Natural killer cell treated with Interleukin-12 subunit alpha and Interleukin-12 subunit beta and Interleukin-15 and Interleukin-18, amount 100 ng/mL, for 72 hours (primary cell): ENCODE measurements around the gene DNAJC4. TPM values are rescaled to one million over a fixed set of nuclear protein-coding genes. Genes with fewer than 3 reads are reported as not detected.

Experiments used
- ATAC-seq, 2 donors: fragments of 150-1000 bp; cut with Tn5 transposase in 1 of 2; sonication (Bioruptor Pico), chemical (Tn5 transposase) in 1 of 2; 2 replicates each; pipeline ENCODE4 v1.10.0; 2021
- DNase-seq: peaks from one replicate; pipeline ENCODE4 v3.0.0; 2022; ENCODE audit warnings: low spot score
- H3K27ac Mint-ChIP-seq, 2 donors: 1 replicate in 1 of 2; 2 replicates in 1 of 2; pipeline ENCODE4 v1.8.0; 2022; ENCODE audit warnings: mixed read lengths in 2 of 2, mild to moderate bottlenecking in 1 of 2, moderate library complexity in 1 of 2
- H3K27me3 Mint-ChIP-seq, 2 donors: 1 replicate in 1 of 2; 2 replicates in 1 of 2; pipeline ENCODE4 v1.8.0; 2022; ENCODE audit warnings: mixed read lengths in 2 of 2
- H3K36me3 Mint-ChIP-seq: one replicate; pipeline ENCODE4 v1.8.0; 2022; ENCODE audit warnings: mixed read lengths
- H3K4me1 Mint-ChIP-seq, 2 donors: 1 replicate in 1 of 2; 2 replicates in 1 of 2; pipeline ENCODE4 v1.8.0; 2022; ENCODE audit warnings: low read depth in 2 of 2, mixed read lengths in 2 of 2, mild to moderate bottlenecking in 1 of 2
- H3K4me3 Mint-ChIP-seq: one replicate; pipeline ENCODE4 v1.8.0; 2022; ENCODE audit warnings: mixed read lengths
- H3K9me3 Mint-ChIP-seq: 2 replicates; pipeline ENCODE4 v1.8.0; 2022; ENCODE audit warnings: mixed read lengths
- total RNA-seq, 2 donors: library from RNA; stranded (reverse); gene quantifications; one replicate each; pipeline ENCODE4 v1.2.3, GENCODE V29; 2022

Gene DNAJC4
- total RNA-seq, 2 donors from 2014 or later, result 31.2 to 33.0 TPM

DNA sequence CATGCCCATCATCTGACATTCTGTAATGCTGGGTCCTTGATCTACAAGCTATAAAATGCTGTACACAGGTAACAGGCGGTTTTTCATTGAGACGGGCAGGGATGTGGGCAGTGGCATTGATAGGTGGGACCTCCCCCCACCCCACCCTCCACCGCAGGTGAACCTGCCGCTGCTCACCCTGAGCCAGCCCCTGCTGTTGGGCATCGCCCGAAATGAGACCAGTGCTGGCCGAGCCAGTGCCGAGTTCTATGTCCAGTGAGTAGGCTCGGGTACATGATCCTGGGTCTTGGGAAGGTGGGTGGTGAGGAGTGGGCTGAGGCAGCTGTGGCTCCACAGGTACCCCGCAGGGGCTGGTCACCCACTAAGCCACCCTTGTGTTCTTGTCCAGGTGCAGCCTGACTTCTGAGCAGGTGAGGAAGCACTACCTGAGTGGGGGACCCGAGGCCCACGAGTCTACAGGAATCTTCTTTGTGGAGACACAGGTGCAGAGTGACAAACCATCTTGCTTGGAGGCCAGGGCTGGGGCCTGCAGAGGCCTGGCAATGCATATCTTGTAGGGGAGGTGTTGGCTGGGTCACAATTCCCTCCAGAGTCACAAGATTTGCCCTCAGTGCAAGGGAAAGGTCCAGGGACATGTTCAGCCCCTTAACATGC, 1.1 kb upstream of the DNAJC4 start:
- H3K27ac Mint-ChIP-seq, result peak overlapping the region; percentile 84 to 89
- DNase-seq (no peak), ATAC-seq (no peak)
- H3K36me3 Mint-ChIP-seq, result no peaks in the 10 kb centered on the region
- H3K4me3 Mint-ChIP-seq, result peak overlapping the region; percentile 90
- no peaks in the 10 kb centered on the region for H3K9me3 Mint-ChIP-seq
- H3K4me1 Mint-ChIP-seq, result peaks cover 27 to 31% of the 10 kb centered on the region in 2 donors
- no peaks in the 10 kb centered on the region for H3K27me3 Mint-ChIP-seq

DNA sequence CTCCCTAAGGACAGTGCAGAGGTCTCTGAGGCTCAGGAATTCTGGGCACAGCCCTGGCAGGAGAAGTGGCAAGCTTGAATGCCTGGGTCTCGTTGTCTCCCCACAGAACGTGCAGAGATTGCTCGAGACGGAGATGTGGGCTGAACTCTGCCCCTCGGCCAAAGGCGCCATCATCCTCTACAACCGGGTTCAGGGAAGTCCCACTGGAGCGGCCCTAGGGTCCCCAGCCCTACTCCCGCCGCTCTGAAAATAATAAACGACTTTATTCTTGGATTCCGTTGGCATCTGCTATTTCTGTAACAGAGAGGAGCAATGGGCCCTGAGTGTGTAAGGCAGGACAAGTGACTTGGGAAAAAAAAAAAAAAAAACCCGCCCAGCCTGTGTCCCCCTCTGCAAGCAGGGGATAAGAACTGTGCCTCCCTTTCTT, 591 bp upstream of the DNAJC4 start:
- Mint-ChIP-seq H3K9me3 (no peaks in the 10 kb centered on the region), H3K27ac (peak overlapping the region; percentile 84 to 89), H3K36me3 (no peaks in the 10 kb centered on the region), H3K4me3 (peak overlapping the region; percentile 90), H3K4me1 (peaks cover 27 to 31% of the 10 kb centered on the region in 2 donors), H3K27me3 (no peaks in the 10 kb centered on the region)
- DNase-seq (peak; percentile 60), ATAC-seq (no peak)

DNA sequence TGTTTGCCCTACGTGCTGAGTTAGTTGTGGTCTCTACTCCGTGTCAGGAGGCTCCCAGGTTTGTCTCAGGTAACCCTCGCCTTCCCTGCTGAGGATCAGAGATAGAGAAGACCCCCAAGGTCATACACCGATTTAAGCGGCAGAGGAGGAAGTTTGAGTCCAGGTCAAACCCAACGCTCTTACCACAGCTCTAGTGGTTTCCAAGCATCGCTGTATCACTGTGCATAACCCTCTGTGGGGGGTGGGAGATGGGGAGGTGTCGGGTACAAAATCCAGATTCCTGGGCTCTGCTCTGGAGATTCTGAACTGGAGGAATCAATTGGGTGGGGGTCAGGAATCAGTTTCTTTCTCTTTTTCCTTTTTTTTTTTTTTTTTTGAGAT, 627 bp downstream of the DNAJC4 start:
- H3K27me3 Mint-ChIP-seq, result no peaks in the 10 kb centered on the region
- H3K4me1 Mint-ChIP-seq, result peaks cover 29 to 33% of the 10 kb centered on the region in 2 donors
- no peaks in the 10 kb centered on the region for H3K36me3 Mint-ChIP-seq
- H3K4me3 Mint-ChIP-seq, result peak overlapping the region; percentile 90
- ATAC-seq, result no peak
- DNase-seq, result no peak
- peak overlapping the region; percentile 84 to 89 for H3K27ac Mint-ChIP-seq
- no peaks in the 10 kb centered on the region for H3K9me3 Mint-ChIP-seq

DNA sequence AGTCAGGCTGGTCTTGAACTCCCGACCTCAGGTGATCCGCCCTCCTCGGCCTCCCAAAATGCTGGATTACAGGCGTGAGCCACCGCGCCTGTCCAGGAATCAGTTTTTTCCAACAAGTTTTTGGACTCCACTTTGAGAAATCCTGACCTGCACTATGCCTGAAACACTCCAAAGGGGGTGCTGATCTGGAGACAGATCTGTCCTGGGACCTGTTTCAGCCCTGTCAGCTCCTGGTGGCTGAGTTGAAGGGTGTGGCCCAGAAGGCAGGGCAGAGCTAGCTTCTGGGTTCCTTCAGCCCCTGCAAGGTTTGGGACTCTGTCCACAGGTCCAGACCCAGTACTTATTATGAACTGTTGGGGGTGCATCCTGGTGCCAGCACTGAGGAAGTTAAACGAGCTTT, 1.2 kb downstream of the DNAJC4 start:
- peaks cover 29 to 33% of the 10 kb centered on the region in 2 donors for H3K4me1 Mint-ChIP-seq
- H3K4me3 Mint-ChIP-seq, result peak overlapping the region; percentile 90
- no peaks in the 10 kb centered on the region for H3K9me3 Mint-ChIP-seq
- no peak for ATAC-seq
- peak overlapping the region in 1 of 2 donors; percentile 89 for H3K27ac Mint-ChIP-seq
- H3K36me3 Mint-ChIP-seq, result no peaks in the 10 kb centered on the region
- DNase-seq, result no peak
- no peaks in the 10 kb centered on the region for H3K27me3 Mint-ChIP-seq

- peak overlapping the region in 1 of 2 donors; percentile 89 for H3K27ac Mint-ChIP-seq
- no peaks in the 10 kb centered on the region for H3K36me3 Mint-ChIP-seq
- DNase-seq (no peak), ATAC-seq (no peak)
- peak overlapping the region; percentile 56 for H3K4me3 Mint-ChIP-seq
- H3K9me3 Mint-ChIP-seq, result no peaks in the 10 kb centered on the region
- no peaks in the 10 kb centered on the region for H3K27me3 Mint-ChIP-seq
- H3K4me1 Mint-ChIP-seq, result peaks cover 26 to 27% of the 10 kb centered on the region in 2 donors
These were observed 2.0 kb downstream of the DNAJC4 start for GRCh38 chr11:64232182-64232966.

DNA sequence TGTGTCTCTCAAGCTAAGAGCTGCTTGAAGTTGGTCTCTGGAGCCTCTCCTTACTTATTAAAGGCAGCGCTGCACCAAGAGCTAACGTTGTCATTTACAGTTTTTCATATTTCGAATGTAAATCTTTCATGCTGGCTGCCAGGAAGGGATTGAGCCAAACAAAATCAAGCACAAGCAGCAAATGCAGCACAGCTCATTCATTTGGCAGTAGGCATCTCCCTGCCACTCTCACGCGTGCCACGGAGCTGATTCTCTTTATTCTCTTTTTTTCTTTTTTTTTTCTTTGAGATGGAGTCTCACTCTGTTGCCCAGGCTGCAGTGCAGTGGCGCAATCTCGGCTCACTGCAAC, 2.6 kb downstream of the DNAJC4 start:
- DNase-seq (no peak), ATAC-seq (no peak)
- Mint-ChIP-seq H3K4me3 (peak overlapping the region; percentile 71), H3K27me3 (no peaks in the 10 kb centered on the region), H3K4me1 (peaks cover 20 to 23% of the 10 kb centered on the region in 2 donors), H3K27ac (no peak overlapping the region), H3K9me3 (no peaks in the 10 kb centered on the region), H3K36me3 (no peaks in the 10 kb centered on the region)

DNA sequence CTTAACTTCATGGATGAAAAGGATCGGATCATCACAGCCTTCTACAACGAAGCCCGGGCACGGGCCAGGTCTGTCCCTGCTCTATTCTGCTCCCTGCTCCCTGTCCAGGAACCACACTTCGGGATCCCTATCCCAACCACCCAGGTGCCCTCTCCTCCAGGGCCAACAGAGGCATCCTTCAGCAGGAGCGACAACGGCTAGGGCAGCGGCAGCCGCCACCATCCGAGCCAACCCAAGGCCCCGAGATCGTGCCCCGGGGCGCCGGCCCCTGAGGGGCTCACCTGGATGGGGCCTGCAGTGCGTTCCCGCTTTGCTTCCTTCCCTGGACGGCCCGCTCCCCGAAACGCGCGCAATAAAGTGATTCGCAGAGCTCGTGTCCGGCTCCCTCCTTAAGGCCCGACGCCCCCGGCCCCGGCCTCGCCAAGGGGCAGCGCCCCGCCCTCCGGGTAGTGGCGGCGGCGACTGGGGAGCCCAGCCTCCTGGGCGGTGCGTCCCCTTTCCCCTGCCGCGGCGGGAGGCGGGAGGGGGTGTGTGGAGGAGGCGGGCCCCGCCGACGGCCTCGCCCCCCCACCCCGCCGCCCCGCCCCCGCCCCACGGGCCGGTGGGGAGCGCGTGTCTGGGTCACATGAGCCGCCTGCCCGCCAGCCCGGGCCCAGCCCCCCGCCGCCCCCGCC, 3.7 kb downstream of the DNAJC4 start, which contains the start of gene VEGFB:
Gene VEGFB (plus strand): TSS at position 672 of the 674 bp plus-strand sequence. CDS start 250 bp downstream, outside the sequence.
- peak; percentile 85 for DNase-seq
- peak within 1 kb of the TSS in 1 of 2 donors; percentile 63 for H3K27ac Mint-ChIP-seq
- no peaks in the 10 kb centered on the region for H3K9me3 Mint-ChIP-seq
- peak within 1 kb of the TSS; percentile 71 for H3K4me3 Mint-ChIP-seq
- no peaks in the 10 kb centered on the region for H3K36me3 Mint-ChIP-seq
- H3K4me1 Mint-ChIP-seq, result peaks cover 19 to 23% of the 10 kb centered on the region in 2 donors
- H3K27me3 Mint-ChIP-seq, result no peaks in the 10 kb centered on the region
- ATAC-seq, result peak; percentile 80 to 84

- Mint-ChIP-seq H3K27me3 (no peaks in the 10 kb centered on the region), H3K36me3 (no peaks in the 10 kb centered on the region), H3K4me1 (peaks cover 11 to 22% of the 10 kb centered on the region in 2 donors), H3K4me3 (peak overlapping the region; percentile 71), H3K27ac (peak overlapping the region in 1 of 2 donors; percentile 63), H3K9me3 (no peaks in the 10 kb centered on the region)
- DNase-seq (no peak), ATAC-seq (peak; percentile 61 to 68)
These were observed 4.5 kb downstream of the DNAJC4 start for GRCh38 chr11:64234647-64235379.

GRCh38 chr11:64235437-64236161, 5.3 kb downstream of the DNAJC4 start:
- H3K4me1 Mint-ChIP-seq, result peaks cover 14 to 24% of the 10 kb centered on the region in 2 donors
- peak overlapping the region in 1 of 2 donors; percentile 63 for H3K27ac Mint-ChIP-seq

DNA sequence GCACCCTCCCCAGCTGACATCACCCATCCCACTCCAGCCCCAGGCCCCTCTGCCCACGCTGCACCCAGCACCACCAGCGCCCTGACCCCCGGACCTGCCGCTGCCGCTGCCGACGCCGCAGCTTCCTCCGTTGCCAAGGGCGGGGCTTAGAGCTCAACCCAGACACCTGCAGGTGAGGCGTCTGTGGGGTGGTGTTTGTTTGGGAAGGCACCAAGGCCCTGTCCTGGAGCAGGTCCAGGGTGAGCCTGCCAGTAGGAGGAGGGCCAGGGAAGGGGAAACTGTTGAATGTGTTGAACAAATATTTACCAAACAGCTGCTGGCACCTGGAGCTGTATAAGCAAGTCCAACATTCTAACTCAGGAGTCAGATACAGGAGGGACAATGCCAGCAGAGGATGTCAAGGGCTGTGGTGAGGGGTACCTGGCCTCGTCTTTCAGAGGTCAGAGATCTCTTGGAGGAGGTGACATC, 7.2 kb downstream of the DNAJC4 start:
- no peak overlapping the region for H3K27ac Mint-ChIP-seq
- no peak for DNase-seq

More at GRCh38 chr11:64235437-64236161, 5.3 kb downstream of the DNAJC4 start:
- no peaks in the 10 kb centered on the region for H3K9me3 Mint-ChIP-seq
- ATAC-seq (no peak), DNase-seq (no peak)
- H3K27me3 Mint-ChIP-seq, result no peaks in the 10 kb centered on the region
- no peaks in the 10 kb centered on the region for H3K36me3 Mint-ChIP-seq
- H3K4me3 Mint-ChIP-seq, result peak overlapping the region; percentile 71

GRCh38 chr11:64238076-64238475, 7.7 kb downstream of the DNAJC4 start:
- H3K36me3 Mint-ChIP-seq, result no peaks in the 10 kb centered on the region
- H3K27ac Mint-ChIP-seq, result no peak overlapping the region
- H3K27me3 Mint-ChIP-seq, result no peaks in the 10 kb centered on the region
- H3K4me3 Mint-ChIP-seq, result no peak overlapping the region
- H3K9me3 Mint-ChIP-seq, result no peaks in the 10 kb centered on the region
- H3K4me1 Mint-ChIP-seq, result peaks cover 14 to 25% of the 10 kb centered on the region in 2 donors
- no peak for ATAC-seq
- no peak for DNase-seq

More for the DNA sequence above, 7.2 kb downstream of the DNAJC4 start:
- Mint-ChIP-seq H3K9me3 (no peaks in the 10 kb centered on the region), H3K27me3 (no peaks in the 10 kb centered on the region), H3K36me3 (no peaks in the 10 kb centered on the region), H3K4me1 (peaks cover 14 to 25% of the 10 kb centered on the region in 2 donors), H3K4me3 (no peak overlapping the region)
- no peak for ATAC-seq

DNA sequence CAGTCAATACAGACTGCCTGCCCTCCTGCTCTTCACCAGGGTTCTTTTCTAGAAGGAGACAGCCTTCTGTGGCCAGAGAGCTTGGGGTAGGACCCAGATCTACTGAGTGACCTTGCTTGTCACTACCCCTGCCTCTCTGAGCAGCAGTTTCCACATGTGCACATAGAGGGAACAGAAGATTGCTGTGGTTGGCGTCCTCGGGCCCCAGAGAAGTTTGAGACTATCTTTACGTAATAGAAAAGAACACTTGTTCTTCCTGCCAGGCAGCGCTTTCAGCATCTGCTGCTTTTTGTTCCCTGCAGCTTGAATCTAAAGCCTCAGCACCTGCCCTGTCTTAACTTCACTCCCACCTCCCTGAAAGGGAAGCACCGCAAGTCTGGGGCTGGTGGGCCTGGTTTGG, 8.7 kb downstream of the DNAJC4 start:
- no peaks in the 10 kb centered on the region for H3K27me3 Mint-ChIP-seq
- DNase-seq (no peak), ATAC-seq (no peak)
- H3K36me3 Mint-ChIP-seq, result no peaks in the 10 kb centered on the region
- no peaks in the 10 kb centered on the region for H3K9me3 Mint-ChIP-seq
- H3K4me1 Mint-ChIP-seq, result peaks cover 14 to 32% of the 10 kb centered on the region in 2 donors
- no peak overlapping the region for H3K4me3 Mint-ChIP-seq
- no peak overlapping the region for H3K27ac Mint-ChIP-seq
